Neutrophil (primary cell): ENCODE data around the gene SPINK14.

Experiments
- H3K27ac ChIP-seq: fragments of 200-600 bp; sonication (generic); 2 replicates; pipeline ENCODE4 v1.5.1; 2016; ENCODE audit warnings: mild to moderate bottlenecking, moderate library complexity
- H3K27me3 ChIP-seq: fragments of 200-600 bp; sonication (generic); 2 replicates; pipeline ENCODE4 v1.6.0; 2016; ENCODE audit warnings: mild to moderate bottlenecking
- H3K36me3 ChIP-seq: fragments of 200-600 bp; sonication (generic); 2 replicates; pipeline ENCODE4 v1.5.1; 2017
- H3K4me1 ChIP-seq, 2 experiments: fragments of 200-600 bp in 1 of 2; sonication (generic) in 1 of 2; 1 replicate in 1 of 2; 2 replicates in 1 of 2; pipeline versions ENCODE4 v1.5.1 to v1.6.1; 2013 to 2016; ENCODE audit warnings: low read depth in 1 of 2, low read length in 1 of 2, mild to moderate bottlenecking in 1 of 2, moderate library complexity in 1 of 2; ENCODE audit not compliant: control insufficient read depth in 1 of 2, insufficient read depth in 1 of 2
- H3K4me3 ChIP-seq, 2 experiments: fragments of 200-600 bp in 1 of 2; sonication (generic) in 1 of 2; 1 replicate in 1 of 2; 2 replicates in 1 of 2; pipeline ENCODE4 v1.5.1; 2013 to 2016; ENCODE audit warnings: low read depth in 1 of 2, low read length in 1 of 2, mild to moderate bottlenecking in 1 of 2, moderate library complexity in 1 of 2
- H3K9me3 ChIP-seq: fragments of 200-600 bp; sonication (generic); 2 replicates; pipeline ENCODE4 v1.5.1; 2016
- TF ChIP-seq, protein P1 (sequence below): fragments of 200-600 bp; sonication (generic); IDR thresholded peaks from 2 replicates; pipeline ENCODE4 v1.5.1; 2016; ENCODE audit warnings: antibody characterized with exemption

The SPINK14 gene

DNA sequence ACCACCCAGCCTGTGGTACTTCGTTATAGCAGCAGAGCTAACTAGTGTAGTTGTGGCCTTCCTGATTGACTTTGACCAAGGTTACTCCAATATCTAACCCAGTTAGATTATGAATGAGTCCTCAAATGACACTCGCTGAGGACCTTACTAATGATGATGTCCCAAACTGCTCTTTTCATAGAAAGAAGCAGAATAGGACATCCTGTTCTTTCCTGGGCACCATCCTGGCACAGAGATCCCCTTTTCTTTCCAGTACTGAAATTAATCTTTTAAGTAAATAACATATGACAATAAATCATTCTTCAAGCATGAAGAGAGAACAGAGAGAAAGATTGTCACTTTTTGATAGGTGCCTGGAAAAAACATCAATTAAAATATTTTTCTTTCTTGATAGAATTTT is 26.7 kb upstream of the SPINK14 start:
- Histone ChIP-seq H3K27ac (no peak overlapping the region), H3K36me3 (no peaks in the 10 kb centered on the region), H3K4me3 (no peak overlapping the region), H3K9me3 (no peaks in the 10 kb centered on the region), H3K4me1 (no peaks in the 10 kb centered on the region), H3K27me3 (no peaks in the 10 kb centered on the region)
- TF ChIP-seq, protein P1, sequence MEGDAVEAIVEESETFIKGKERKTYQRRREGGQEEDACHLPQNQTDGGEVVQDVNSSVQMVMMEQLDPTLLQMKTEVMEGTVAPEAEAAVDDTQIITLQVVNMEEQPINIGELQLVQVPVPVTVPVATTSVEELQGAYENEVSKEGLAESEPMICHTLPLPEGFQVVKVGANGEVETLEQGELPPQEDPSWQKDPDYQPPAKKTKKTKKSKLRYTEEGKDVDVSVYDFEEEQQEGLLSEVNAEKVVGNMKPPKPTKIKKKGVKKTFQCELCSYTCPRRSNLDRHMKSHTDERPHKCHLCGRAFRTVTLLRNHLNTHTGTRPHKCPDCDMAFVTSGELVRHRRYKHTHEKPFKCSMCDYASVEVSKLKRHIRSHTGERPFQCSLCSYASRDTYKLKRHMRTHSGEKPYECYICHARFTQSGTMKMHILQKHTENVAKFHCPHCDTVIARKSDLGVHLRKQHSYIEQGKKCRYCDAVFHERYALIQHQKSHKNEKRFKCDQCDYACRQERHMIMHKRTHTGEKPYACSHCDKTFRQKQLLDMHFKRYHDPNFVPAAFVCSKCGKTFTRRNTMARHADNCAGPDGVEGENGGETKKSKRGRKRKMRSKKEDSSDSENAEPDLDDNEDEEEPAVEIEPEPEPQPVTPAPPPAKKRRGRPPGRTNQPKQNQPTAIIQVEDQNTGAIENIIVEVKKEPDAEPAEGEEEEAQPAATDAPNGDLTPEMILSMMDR, result no peak

DNA sequence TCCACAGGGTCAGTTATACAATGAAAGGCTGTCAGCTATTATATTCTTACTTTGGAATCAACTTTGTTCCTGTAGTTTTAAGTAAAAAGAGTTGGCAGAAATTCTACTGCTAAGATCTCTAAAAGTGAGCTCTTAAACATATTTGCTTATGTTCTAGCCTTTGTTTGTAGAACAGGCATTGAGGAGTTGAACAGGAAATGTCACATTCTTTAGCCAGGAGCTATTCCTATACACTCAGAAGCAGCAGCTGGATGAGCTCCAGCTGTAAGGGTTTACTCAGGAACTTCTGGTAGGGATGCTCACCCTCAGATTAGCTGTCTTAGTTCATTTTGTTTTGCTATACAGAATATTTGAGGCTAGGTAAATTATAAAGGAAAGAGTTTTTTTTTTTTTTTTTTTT is 22.4 kb upstream of the SPINK14 start:
- Histone ChIP-seq H3K36me3 (no peaks in the 10 kb centered on the region), H3K27me3 (no peaks in the 10 kb centered on the region), H3K27ac (no peak overlapping the region), H3K4me1 (no peaks in the 10 kb centered on the region), H3K4me3 (no peak overlapping the region), H3K9me3 (no peaks in the 10 kb centered on the region)
- TF ChIP-seq, protein P1, result no peak

DNA sequence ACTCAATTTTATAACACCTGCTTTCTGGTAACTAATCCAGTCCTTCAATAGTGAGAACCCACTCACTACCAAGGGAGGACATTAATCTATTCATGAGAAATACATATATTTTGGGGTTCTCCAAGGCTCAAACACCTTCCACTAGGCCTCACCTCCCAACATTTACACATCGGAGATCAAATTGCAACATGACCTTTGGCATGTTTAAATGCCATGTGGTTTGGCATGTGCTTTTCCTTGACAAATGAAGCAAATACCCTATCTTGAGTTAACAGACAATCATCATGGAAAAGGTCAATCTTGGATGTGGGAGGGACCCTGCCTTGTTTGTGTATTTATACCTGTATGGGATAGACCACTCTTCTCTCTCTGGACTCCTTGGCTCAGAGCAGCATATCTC is 21.9 kb upstream of the SPINK14 start:
- no peaks in the 10 kb centered on the region for H3K27me3 ChIP-seq
- TF ChIP-seq, protein P1, result no peak
- H3K9me3 ChIP-seq, result no peaks in the 10 kb centered on the region
- H3K4me3 ChIP-seq, result no peak overlapping the region
- no peak overlapping the region for H3K27ac ChIP-seq
- H3K4me1 ChIP-seq, result no peaks in the 10 kb centered on the region
- H3K36me3 ChIP-seq, result no peaks in the 10 kb centered on the region

DNA sequence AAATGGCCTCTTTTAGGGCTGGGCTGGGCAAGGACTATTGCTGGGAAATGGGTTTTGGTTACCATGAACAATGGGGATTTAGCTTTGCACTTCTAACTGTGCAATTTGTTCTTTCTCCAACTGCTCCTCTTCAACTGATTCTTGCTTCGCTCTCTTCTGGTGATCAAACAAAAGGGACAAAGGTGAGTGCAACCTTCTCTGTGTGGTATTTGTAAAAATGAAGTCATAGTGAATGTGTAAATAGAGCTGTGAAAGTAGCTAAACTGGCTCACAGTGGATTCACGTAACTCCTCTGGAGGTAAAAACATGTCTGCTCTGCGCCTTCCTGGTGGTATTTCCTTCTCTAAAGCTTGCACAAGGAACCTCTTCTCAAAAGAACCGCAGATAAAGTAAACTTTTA is 20.9 kb upstream of the SPINK14 start:
- Histone ChIP-seq H3K36me3 (no peaks in the 10 kb centered on the region), H3K4me1 (no peaks in the 10 kb centered on the region), H3K4me3 (no peak overlapping the region), H3K27me3 (no peaks in the 10 kb centered on the region), H3K9me3 (no peaks in the 10 kb centered on the region), H3K27ac (no peak overlapping the region)
- TF ChIP-seq, protein P1, result no peak

DNA sequence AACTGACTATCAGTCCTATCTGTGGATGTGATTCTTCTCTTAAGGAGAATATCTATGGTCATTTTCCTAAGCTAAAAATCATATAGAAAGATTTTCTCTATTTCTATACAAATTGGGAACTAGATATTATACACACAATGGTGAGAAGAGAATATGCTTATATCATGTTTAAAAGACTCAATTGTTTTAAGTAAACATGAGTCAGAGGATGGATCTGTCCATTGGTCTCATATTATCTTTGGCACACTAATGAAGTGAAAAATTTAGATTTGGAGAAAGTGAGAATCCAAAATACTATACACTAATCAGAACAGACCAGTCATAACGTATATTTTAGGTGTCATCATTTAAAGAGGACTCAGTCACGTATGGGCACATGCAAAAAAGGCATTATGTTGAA is 16.5 kb upstream of the SPINK14 start:
- H3K27me3 ChIP-seq, result no peaks in the 10 kb centered on the region
- H3K36me3 ChIP-seq, result no peaks in the 10 kb centered on the region
- H3K4me3 ChIP-seq, result no peak overlapping the region
- TF ChIP-seq, protein P1, result no peak
- no peaks in the 10 kb centered on the region for H3K9me3 ChIP-seq
- no peak overlapping the region for H3K27ac ChIP-seq
- no peaks in the 10 kb centered on the region for H3K4me1 ChIP-seq

DNA sequence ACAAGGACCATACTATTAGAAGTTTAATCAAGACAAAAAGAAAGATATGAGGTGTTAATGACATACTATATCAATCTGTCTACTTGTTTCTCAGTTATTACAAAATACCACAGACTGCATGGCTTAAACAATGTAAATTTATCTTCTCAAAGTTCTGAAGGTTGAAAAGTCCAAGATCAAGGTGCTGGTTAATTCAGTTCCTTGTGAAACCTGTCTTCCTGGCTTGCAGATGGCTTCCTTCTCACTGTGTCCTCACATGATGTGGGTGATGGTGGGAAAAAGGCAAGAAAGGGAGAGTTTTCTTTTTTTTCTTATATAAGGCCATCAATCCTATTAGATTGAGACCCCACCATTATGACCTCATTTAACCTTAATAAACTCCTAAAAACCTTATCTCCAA is 15.6 kb upstream of the SPINK14 start:
- H3K4me1 ChIP-seq, result no peaks in the 10 kb centered on the region
- H3K36me3 ChIP-seq, result no peaks in the 10 kb centered on the region
- no peak overlapping the region for H3K27ac ChIP-seq
- H3K9me3 ChIP-seq, result no peaks in the 10 kb centered on the region
- no peaks in the 10 kb centered on the region for H3K27me3 ChIP-seq
- H3K4me3 ChIP-seq, result no peak overlapping the region
- TF ChIP-seq, protein P1, result no peak
